ENCODE measurements around the gene MSANTD2.

Gene MSANTD2

GRCh38 chr11:124753624-124754023 is 46.6 kb downstream of the MSANTD2 start:
- TF ChIP-seq CSDC2 (CRISPR knock-in tag; IDR thresholded peaks at IDR 0.05) (no peak), ARNTL (CRISPR knock-in tag; IDR thresholded peaks at IDR 0.05; ENCODE audit: borderline replicate concordance, low read depth) (no peak), SNAI2 (CRISPR knock-in tag; IDR thresholded peaks at IDR 0.05) (no peak), CREB5 (CRISPR knock-in tag; IDR thresholded peaks at IDR 0.05; ENCODE audit: low read depth) (no peak), ISL1 (CRISPR knock-in tag; IDR thresholded peaks at IDR 0.05) (no peak), CSRNP3 (CRISPR knock-in tag; IDR thresholded peaks at IDR 0.05) (no peak), TCF4 (CRISPR knock-in tag; IDR thresholded peaks at IDR 0.05; ENCODE audit: borderline replicate concordance) (no peak), ZFP30 (CRISPR knock-in tag; IDR thresholded peaks at IDR 0.05) (no peak), ZFP3 (CRISPR knock-in tag; IDR thresholded peaks at IDR 0.05) (no peak)
- ATAC-seq = no peak

GRCh38 chr11:124753205-124753604 is 47.0 kb downstream of the MSANTD2 start:
- no peak for TF ChIP-seq TCF4 (CRISPR knock-in tag; IDR thresholded peaks at IDR 0.05; ENCODE audit: borderline replicate concordance)
- no peak for ATAC-seq

GRCh38 chr11:124752471-124753102 is 47.6 kb downstream of the MSANTD2 start:
- TF ChIP-seq ESRRG (CRISPR knock-in tag; IDR thresholded peaks at IDR 0.05) (no peak), TOX (CRISPR knock-in tag; IDR thresholded peaks at IDR 0.05; ENCODE audit: borderline replicate concordance) (no peak), CSRNP3 (CRISPR knock-in tag; IDR thresholded peaks at IDR 0.05) (no peak), ISL1 (CRISPR knock-in tag; IDR thresholded peaks at IDR 0.05) (no peak), ZNF70 (CRISPR knock-in tag; IDR thresholded peaks at IDR 0.05) (no peak), ARNTL (CRISPR knock-in tag; IDR thresholded peaks at IDR 0.05; ENCODE audit: borderline replicate concordance, low read depth) (no peak), ZNF8 (CRISPR knock-in tag; IDR thresholded peaks at IDR 0.05) (no peak), RARB (CRISPR knock-in tag; IDR thresholded peaks at IDR 0.05) (no peak), TCF4 (CRISPR knock-in tag; IDR thresholded peaks at IDR 0.05; ENCODE audit: borderline replicate concordance) (no peak), GLIS3 (CRISPR knock-in tag; IDR thresholded peaks at IDR 0.05) (no peak), ZNF565 (CRISPR knock-in tag; conservative IDR thresholded peaks at IDR 0.05; ENCODE audit: low read depth) (no peak), PPARA (CRISPR knock-in tag; IDR thresholded peaks at IDR 0.05; ENCODE audit: borderline replicate concordance) (no peak)
- TF ChIP-seq, protein P1, sequence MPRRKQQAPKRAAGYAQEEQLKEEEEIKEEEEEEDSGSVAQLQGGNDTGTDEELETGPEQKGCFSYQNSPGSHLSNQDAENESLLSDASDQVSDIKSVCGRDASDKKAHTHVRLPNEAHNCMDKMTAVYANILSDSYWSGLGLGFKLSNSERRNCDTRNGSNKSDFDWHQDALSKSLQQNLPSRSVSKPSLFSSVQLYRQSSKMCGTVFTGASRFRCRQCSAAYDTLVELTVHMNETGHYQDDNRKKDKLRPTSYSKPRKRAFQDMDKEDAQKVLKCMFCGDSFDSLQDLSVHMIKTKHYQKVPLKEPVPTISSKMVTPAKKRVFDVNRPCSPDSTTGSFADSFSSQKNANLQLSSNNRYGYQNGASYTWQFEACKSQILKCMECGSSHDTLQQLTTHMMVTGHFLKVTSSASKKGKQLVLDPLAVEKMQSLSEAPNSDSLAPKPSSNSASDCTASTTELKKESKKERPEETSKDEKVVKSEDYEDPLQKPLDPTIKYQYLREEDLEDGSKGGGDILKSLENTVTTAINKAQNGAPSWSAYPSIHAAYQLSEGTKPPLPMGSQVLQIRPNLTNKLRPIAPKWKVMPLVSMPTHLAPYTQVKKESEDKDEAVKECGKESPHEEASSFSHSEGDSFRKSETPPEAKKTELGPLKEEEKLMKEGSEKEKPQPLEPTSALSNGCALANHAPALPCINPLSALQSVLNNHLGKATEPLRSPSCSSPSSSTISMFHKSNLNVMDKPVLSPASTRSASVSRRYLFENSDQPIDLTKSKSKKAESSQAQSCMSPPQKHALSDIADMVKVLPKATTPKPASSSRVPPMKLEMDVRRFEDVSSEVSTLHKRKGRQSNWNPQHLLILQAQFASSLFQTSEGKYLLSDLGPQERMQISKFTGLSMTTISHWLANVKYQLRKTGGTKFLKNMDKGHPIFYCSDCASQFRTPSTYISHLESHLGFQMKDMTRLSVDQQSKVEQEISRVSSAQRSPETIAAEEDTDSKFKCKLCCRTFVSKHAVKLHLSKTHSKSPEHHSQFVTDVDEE (CRISPR knock-in tag; IDR thresholded peaks at IDR 0.05) = no peak

GRCh38 chr11:124751741-124752470 is 48.3 kb downstream of the MSANTD2 start, which contains the start of gene VSIG2:
Gene VSIG2 (minus strand): TSS chr11:124752255. CDS start chr11:124752137, 118 bp downstream.
- no peak for ATAC-seq
- TF ChIP-seq OSR1 (CRISPR knock-in tag; IDR thresholded peaks at IDR 0.05) = no peak
- no peak for TF ChIP-seq ZC3H10 (CRISPR knock-in tag; IDR thresholded peaks at IDR 0.05)
- TF ChIP-seq POU6F1 (CRISPR knock-in tag; IDR thresholded peaks at IDR 0.05; ENCODE audit: borderline replicate concordance, low read depth) = no peak
- no peak for TF ChIP-seq ZNF565 (CRISPR knock-in tag; conservative IDR thresholded peaks at IDR 0.05; ENCODE audit: low read depth)
- TF ChIP-seq ESRRG (CRISPR knock-in tag; IDR thresholded peaks at IDR 0.05) = no peak
- TF ChIP-seq CSRNP3 (CRISPR knock-in tag; IDR thresholded peaks at IDR 0.05) = no peak
- TF ChIP-seq SNAI2 (CRISPR knock-in tag; IDR thresholded peaks at IDR 0.05) = no peak
- TF ChIP-seq RARB (CRISPR knock-in tag; IDR thresholded peaks at IDR 0.05) = no peak
- no peak for TF ChIP-seq PPARA (CRISPR knock-in tag; IDR thresholded peaks at IDR 0.05; ENCODE audit: borderline replicate concordance)
- no peak for TF ChIP-seq TCF4 (CRISPR knock-in tag; IDR thresholded peaks at IDR 0.05; ENCODE audit: borderline replicate concordance)
- no peak for TF ChIP-seq CSDC2 (CRISPR knock-in tag; IDR thresholded peaks at IDR 0.05)

More at GRCh38 chr11:124752471-124753102, 47.6 kb downstream of the MSANTD2 start:
- ATAC-seq = no peak

Measured in SK-N-SH treated with all-trans-retinoic acid at 6 μM for 48 hours (cell line).